HEK293 (cell line): Measurements from ENCODE around the gene ENTREP3.

ENCODE experiments used
- CTCF ChIP-seq: fragments of 450-650 bp; formaldehyde crosslinking; IDR thresholded peaks from 2 replicates; pipeline ENCODE4 v1.5.1; 2016; ENCODE audit warnings: missing biosample characterization, missing genetic modification characterization
- EGR2 ChIP-seq: fragments of 450-650 bp; formaldehyde crosslinking; IDR thresholded peaks from 2 replicates; pipeline ENCODE4 v1.5.1; 2016; ENCODE audit warnings: low read depth, missing biosample characterization, missing genetic modification characterization
- PRDM4 ChIP-seq: fragments of 450-650 bp; formaldehyde crosslinking; IDR thresholded peaks from 2 replicates; pipeline ENCODE4 v1.5.1; 2017; ENCODE audit warnings: missing biosample characterization, missing genetic modification characterization
- SETDB1 ChIP-seq: IDR thresholded peaks from one replicate; pipeline ENCODE4 v1.6.1; 2017; ENCODE audit warnings: mild to moderate bottlenecking, low read length, moderate library complexity, mixed read lengths; ENCODE audit not compliant: insufficient read length
- SP7 ChIP-seq: fragments of 450-650 bp; formaldehyde crosslinking; IDR thresholded peaks from 2 replicates; pipeline ENCODE4 v1.5.1; 2016; ENCODE audit warnings: missing biosample characterization, missing genetic modification characterization
- TRIM28 ChIP-seq: IDR thresholded peaks from 2 replicates; pipeline ENCODE4 v1.6.1; 2011; ENCODE audit warnings: low read length, control low read depth, borderline replicate concordance
- YY1 ChIP-seq: fragments of 450-650 bp; formaldehyde crosslinking; IDR thresholded peaks from 2 replicates; pipeline ENCODE4 v1.5.1; 2018; ENCODE audit warnings: missing biosample characterization, missing genetic modification characterization
- ZFP41 ChIP-seq: fragments of 450-650 bp; formaldehyde crosslinking; IDR thresholded peaks from 2 replicates; pipeline ENCODE4 v1.5.1; 2016; ENCODE audit warnings: missing biosample characterization, missing genetic modification characterization, borderline replicate concordance
- ZNF518A ChIP-seq: fragments of 450-650 bp; formaldehyde crosslinking; conservative IDR thresholded peaks from 2 replicates; pipeline ENCODE4 v1.5.1; 2016; ENCODE audit warnings: low read depth, missing biosample characterization, missing genetic modification characterization
- ZNF629 ChIP-seq: fragments of 450-650 bp; formaldehyde crosslinking; IDR thresholded peaks from 2 replicates; pipeline ENCODE4 v1.5.1; 2017; ENCODE audit warnings: missing biosample characterization, missing genetic modification characterization
- ZNF776 ChIP-seq: fragments of 450-650 bp; formaldehyde crosslinking; IDR thresholded peaks from 2 replicates; pipeline ENCODE4 v1.5.0; 2017; ENCODE audit warnings: missing biosample characterization, missing genetic modification characterization, borderline replicate concordance

GRCh38 chr1:155202198-155202597 lies 53.1 kb downstream of the ENTREP3 start:
- no peak for TF ChIP-seq TRIM28
- no peak for TF ChIP-seq CTCF (tag by site-specific recombination)
- TF ChIP-seq ZNF518A (tag by site-specific recombination): no peak
- no peak for TF ChIP-seq SETDB1
- no peak for TF ChIP-seq EGR2 (tag by site-specific recombination)
- TF ChIP-seq ZNF776 (tag by site-specific recombination): no peak
- no peak for TF ChIP-seq YY1 (tag by site-specific recombination)
- TF ChIP-seq SP7 (tag by site-specific recombination): no peak
- TF ChIP-seq ZFP41 (tag by site-specific recombination): no peak
- TF ChIP-seq PRDM4 (tag by site-specific recombination): no peak
- no peak for TF ChIP-seq ZNF629 (tag by site-specific recombination)
